Keratinocyte (primary cell): ENCODE results near the gene MEF2B.

ENCODE experiments used
- EZH2 ChIP-seq: IDR thresholded peaks from one replicate; pipeline ENCODE4 v1.6.1; 2012; ENCODE audit warnings: inconsistent platforms, mild to moderate bottlenecking, low read length, moderate library complexity
- TF ChIP-seq, protein P1 (sequence below), 3 experiments: IDR thresholded peaks in 1 of 3; conservative IDR thresholded peaks in 1 of 3; optimal IDR thresholded peaks in 1 of 3; 2 replicates in 2 of 3; 3 replicates in 1 of 3; pipeline versions ENCODE3 to v1.5.1; 2011; ENCODE audit warnings: low read length in 3 of 3, mild to moderate bottlenecking in 3 of 3, moderate library complexity in 2 of 3, control low read depth in 1 of 3, inconsistent platforms in 1 of 3; ENCODE audit not compliant: insufficient read depth in 2 of 3; ENCODE audit errors: extremely low read depth in 1 of 3

DNA sequence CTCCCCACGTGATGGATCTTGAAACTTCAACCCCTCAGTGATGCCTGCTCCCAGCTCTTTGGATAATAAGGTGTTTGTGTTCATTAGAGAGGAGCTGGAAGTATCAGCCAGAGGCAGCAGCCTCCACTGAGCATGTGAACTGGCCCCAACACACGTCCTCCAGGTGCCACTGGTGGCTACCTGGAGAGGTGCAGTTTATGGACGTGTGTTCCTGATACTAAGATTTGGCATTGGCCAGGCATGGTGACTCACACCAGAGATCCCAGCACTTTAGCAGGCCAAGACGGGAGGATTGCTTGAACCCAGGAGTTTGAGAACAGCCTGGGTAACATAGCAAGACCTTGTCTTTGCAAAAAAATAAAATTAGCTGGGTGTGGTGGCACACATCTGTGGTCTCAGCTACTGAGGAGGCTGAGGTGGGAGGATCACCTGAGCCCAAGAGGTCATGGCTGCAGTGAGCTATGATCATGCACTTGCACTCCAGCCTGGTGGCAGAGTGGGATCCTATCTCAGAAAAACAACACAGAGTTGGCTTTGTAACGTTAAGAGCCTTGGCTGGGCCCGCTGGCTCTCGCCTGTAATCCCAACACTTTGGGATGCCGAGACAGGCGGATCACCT, 71.9 kb downstream of the MEF2B start:
- TF ChIP-seq EZH2: no peak
- TF ChIP-seq, protein P1, sequence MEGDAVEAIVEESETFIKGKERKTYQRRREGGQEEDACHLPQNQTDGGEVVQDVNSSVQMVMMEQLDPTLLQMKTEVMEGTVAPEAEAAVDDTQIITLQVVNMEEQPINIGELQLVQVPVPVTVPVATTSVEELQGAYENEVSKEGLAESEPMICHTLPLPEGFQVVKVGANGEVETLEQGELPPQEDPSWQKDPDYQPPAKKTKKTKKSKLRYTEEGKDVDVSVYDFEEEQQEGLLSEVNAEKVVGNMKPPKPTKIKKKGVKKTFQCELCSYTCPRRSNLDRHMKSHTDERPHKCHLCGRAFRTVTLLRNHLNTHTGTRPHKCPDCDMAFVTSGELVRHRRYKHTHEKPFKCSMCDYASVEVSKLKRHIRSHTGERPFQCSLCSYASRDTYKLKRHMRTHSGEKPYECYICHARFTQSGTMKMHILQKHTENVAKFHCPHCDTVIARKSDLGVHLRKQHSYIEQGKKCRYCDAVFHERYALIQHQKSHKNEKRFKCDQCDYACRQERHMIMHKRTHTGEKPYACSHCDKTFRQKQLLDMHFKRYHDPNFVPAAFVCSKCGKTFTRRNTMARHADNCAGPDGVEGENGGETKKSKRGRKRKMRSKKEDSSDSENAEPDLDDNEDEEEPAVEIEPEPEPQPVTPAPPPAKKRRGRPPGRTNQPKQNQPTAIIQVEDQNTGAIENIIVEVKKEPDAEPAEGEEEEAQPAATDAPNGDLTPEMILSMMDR (optimal IDR thresholded peaks at IDR 0.05 in 1 of 3, IDR thresholded peaks at IDR 0.05 in 1 of 3, conservative IDR thresholded peaks at IDR 0.05 in 1 of 3; ENCODE audit: extremely low read depth in 1 of 3, insufficient read depth in 2 of 3, low read length in 3 of 3): peak in 1 of 3 experiments; percentile 36
